ENCODE measurements around the gene DNAH5. TPM values are rescaled to one million over a fixed set of nuclear protein-coding genes. Genes with fewer than 3 reads are reported as not detected.

DNAH5 gene
- total and polyA plus RNA-seq, 12 donors = 0.06 to 1.4 (median 0.26) TPM

GRCh38 chr5:13780081-13780480, 164.4 kb downstream of the DNAH5 start:
- TF ChIP-seq CTCF (IDR thresholded peaks at IDR 0.05) (no peak), POLR2A (IDR thresholded peaks at IDR 0.05) (no peak)
- H3K9me3 ChIP-seq (replicated peaks in 1 of 3) = no peaks in the 10 kb centered on the region
- no peak overlapping the region for H3K4me3 ChIP-seq
- DNase-seq = no peak
- no peak overlapping the region for H3K27ac ChIP-seq
- no peaks in the 10 kb centered on the region for H3K36me3 ChIP-seq (replicated peaks in 1 of 2)
- intact Hi-C loops (cut with DNase I) = no loop called here
- WGBS, 4 donors = 63 to 86% (median 68%) methylated on average over 1 of the region's 1 CpG
- no peaks in the 10 kb centered on the region for H3K4me1 ChIP-seq (replicated peaks in 1 of 2)
- H3K27me3 ChIP-seq = no peaks in the 10 kb centered on the region

GRCh38 chr5:13773649-13774048, 170.8 kb downstream of the DNAH5 start:
- no peak overlapping the region for H3K4me3 ChIP-seq
- H3K4me1 ChIP-seq (replicated peaks in 1 of 2) = no peaks in the 10 kb centered on the region
- intact Hi-C loops (cut with DNase I) = no loop called here
- no peak overlapping the region for H3K27ac ChIP-seq
- no peaks in the 10 kb centered on the region for H3K27me3 ChIP-seq
- DNase-seq = no peak
- H3K36me3 ChIP-seq (replicated peaks in 1 of 2) = no peaks in the 10 kb centered on the region
- TF ChIP-seq CTCF (IDR thresholded peaks at IDR 0.05) = no peak
- no peak for TF ChIP-seq POLR2A (IDR thresholded peaks at IDR 0.05)
- WGBS, 4 donors = 49 to 67% (median 55%) methylated on average over 2 of the region's 2 CpGs
- H3K9me3 ChIP-seq (replicated peaks in 1 of 3) = no peaks in the 10 kb centered on the region

GRCh38 chr5:13771011-13771571, 173.4 kb downstream of the DNAH5 start:
- intact Hi-C loops (cut with DNase I) = no loop called here
- WGBS, 4 donors = 42 to 90% (median 62%) methylated on average over 1 of the region's 1 CpG
- H3K27ac ChIP-seq = no peak overlapping the region
- no peak for DNase-seq
- no peaks in the 10 kb centered on the region for H3K4me1 ChIP-seq (replicated peaks in 1 of 2)
- H3K9me3 ChIP-seq (replicated peaks in 1 of 3) = no peaks in the 10 kb centered on the region
- TF ChIP-seq CTCF (IDR thresholded peaks at IDR 0.05) (no peak), POLR2A (IDR thresholded peaks at IDR 0.05) (no peak)
- no peak overlapping the region for H3K4me3 ChIP-seq
- H3K27me3 ChIP-seq = no peaks in the 10 kb centered on the region
- no peaks in the 10 kb centered on the region for H3K36me3 ChIP-seq (replicated peaks in 1 of 2)

GRCh38 chr5:13766236-13766635, 178.3 kb downstream of the DNAH5 start:
- no peak for DNase-seq
- no peak overlapping the region for H3K4me3 ChIP-seq
- no peaks in the 10 kb centered on the region for H3K27me3 ChIP-seq
- H3K27ac ChIP-seq = no peak overlapping the region
- no peaks in the 10 kb centered on the region for H3K36me3 ChIP-seq (replicated peaks in 1 of 2)
- TF ChIP-seq POLR2A (IDR thresholded peaks at IDR 0.05) (no peak), CTCF (IDR thresholded peaks at IDR 0.05) (no peak)
- no peaks in the 10 kb centered on the region for H3K4me1 ChIP-seq (replicated peaks in 1 of 2)
- 31 to 38% (median 34%) methylated on average over 3 of the region's 3 CpGs for WGBS, 4 donors
- H3K9me3 ChIP-seq (replicated peaks in 1 of 3) = no peaks in the 10 kb centered on the region
- intact Hi-C loops (cut with DNase I) = no loop called here

All from adrenal gland (tissue), 12 donors.